Breast epithelium (tissue), 3 donors: ENCODE data around the gene BST1.

ENCODE experiments used
- CTCF ChIP-seq, 3 donors: fragments of 450-650 bp; IDR thresholded peaks; one replicate each; pipeline ENCODE4 v1.5.1; 2016 to 2017; ENCODE audit warnings: antibody characterized with exemption in 3 of 3, mild to moderate bottlenecking in 3 of 3, moderate library complexity in 3 of 3
- POLR2A ChIP-seq: fragments of 450-650 bp; IDR thresholded peaks from one replicate; pipeline ENCODE4 v1.6.1; 2016; ENCODE audit warnings: antibody characterized with exemption, mild to moderate bottlenecking, moderate library complexity
- POLR2AphosphoS5 ChIP-seq, 3 donors: sonication (generic); formaldehyde crosslinking; IDR thresholded peaks; one replicate each; pipeline ENCODE4 v1.6.1; 2017; ENCODE audit warnings: antibody characterized with exemption in 3 of 3

DNA sequence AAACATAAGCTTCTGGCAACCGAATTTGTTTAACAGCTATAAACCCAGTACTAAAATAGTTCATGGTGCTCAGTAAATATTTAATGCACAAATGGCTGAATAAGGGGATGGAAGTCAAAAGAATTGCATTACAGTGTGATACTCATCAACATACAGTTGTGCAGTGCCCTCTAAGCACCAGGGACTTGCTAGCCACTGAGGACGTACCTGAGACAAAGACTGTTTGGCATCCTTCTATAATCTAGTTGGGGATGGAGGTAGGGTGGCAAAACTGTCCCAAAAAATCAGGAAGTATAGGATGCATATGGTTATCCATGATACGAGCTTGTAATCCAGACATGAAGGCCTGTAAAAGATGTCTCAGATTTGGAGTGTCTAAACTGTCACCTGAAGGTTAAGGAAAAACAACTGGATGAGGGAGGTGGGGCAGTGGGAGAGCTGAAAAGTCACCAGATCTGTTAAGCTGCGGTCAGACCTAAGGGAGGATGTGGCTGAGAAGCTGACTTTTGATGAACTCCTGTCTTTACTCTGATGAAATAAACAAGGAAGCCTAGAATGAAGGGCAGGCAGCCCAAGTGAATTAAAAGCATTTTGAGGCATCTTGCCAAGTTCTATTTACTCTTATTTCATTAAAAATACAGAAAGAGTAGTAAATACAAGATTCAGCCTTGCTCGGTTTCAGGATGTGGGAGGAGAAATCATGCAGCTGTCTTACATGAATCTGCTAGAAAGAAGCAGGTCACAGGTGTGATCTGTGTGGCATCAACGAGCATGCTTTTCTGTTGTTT lies 63.2 kb downstream of the BST1 start:
- TF ChIP-seq CTCF (IDR thresholded peaks at IDR 0.05) (no peak), POLR2A (no peak), POLR2AphosphoS5 (IDR thresholded peaks at IDR 0.05) (no peak)
